Stimulated activated effector memory CD8-positive, alpha-beta T cell treated with anti-CD3 and anti-CD28 coated beads, Interleukin-12 subunit alpha, Interleukin-12 subunit beta, amount 100 ng/mL, for 72 hours (primary cell): ENCODE measurements around the gene VSTM2B.

Source experiments
- ATAC-seq: fragments of 150-1000 bp; cut with Tn5 transposase; 2 replicates; pipeline ENCODE4 v1.10.0; 2021
- DNase-seq, 2 donors: peaks; one replicate each; pipeline ENCODE4 v3.0.0; 2021 to 2022; ENCODE audit warnings: low spot score in 2 of 2
- H3K27ac Mint-ChIP-seq: one replicate; pipeline ENCODE4 v1.8.0; 2022; ENCODE audit warnings: mild to moderate bottlenecking, mixed read lengths
- H3K36me3 Mint-ChIP-seq: one replicate; pipeline ENCODE4 v1.8.0; 2022; ENCODE audit warnings: mild to moderate bottlenecking, mixed read lengths
- H3K4me1 Mint-ChIP-seq: one replicate; pipeline ENCODE4 v1.8.0; 2022; ENCODE audit warnings: mixed read lengths
- H3K4me3 Mint-ChIP-seq: one replicate; pipeline ENCODE4 v1.8.0; 2022; ENCODE audit warnings: mild to moderate bottlenecking, mixed read lengths
- H3K9me3 Mint-ChIP-seq: one replicate; pipeline ENCODE4 v1.8.0; 2022; ENCODE audit warnings: mixed read lengths

Gene VSTM2B

GRCh38 chr19:29529646-29530539, 4.1 kb downstream of the VSTM2B start:
- Mint-ChIP-seq H3K4me1 (peaks cover 32% of the 10 kb centered on the region), H3K9me3 (no peaks in the 10 kb centered on the region), H3K36me3 (no peaks in the 10 kb centered on the region), H3K27ac (no peak overlapping the region), H3K4me3 (peak overlapping the region; percentile 66)
- DNase-seq = no peak
- no peak for ATAC-seq

GRCh38 chr19:29530540-29531457, 5.0 kb downstream of the VSTM2B start:
- no peak for ATAC-seq
- no peak overlapping the region for H3K27ac Mint-ChIP-seq
- H3K4me3 Mint-ChIP-seq = no peak overlapping the region
- H3K9me3 Mint-ChIP-seq = no peaks in the 10 kb centered on the region
- DNase-seq = no peak
- peaks cover 26% of the 10 kb centered on the region for H3K4me1 Mint-ChIP-seq
- H3K36me3 Mint-ChIP-seq = no peaks in the 10 kb centered on the region

- H3K4me1 Mint-ChIP-seq = peaks cover 26% of the 10 kb centered on the region
- no peak overlapping the region for H3K27ac Mint-ChIP-seq
- no peaks in the 10 kb centered on the region for H3K9me3 Mint-ChIP-seq
- H3K4me3 Mint-ChIP-seq = no peak overlapping the region
- no peaks in the 10 kb centered on the region for H3K36me3 Mint-ChIP-seq
- DNase-seq (no peak), ATAC-seq (no peak)
Measured at GRCh38 chr19:29531458-29532025, 5.7 kb downstream of the VSTM2B start.

GRCh38 chr19:29532097-29532496, 6.3 kb downstream of the VSTM2B start:
- no peaks in the 10 kb centered on the region for H3K9me3 Mint-ChIP-seq
- no peaks in the 10 kb centered on the region for H3K36me3 Mint-ChIP-seq
- H3K27ac Mint-ChIP-seq = no peak overlapping the region
- H3K4me3 Mint-ChIP-seq = no peak overlapping the region
- DNase-seq (no peak), ATAC-seq (no peak)
- H3K4me1 Mint-ChIP-seq = peaks cover 25% of the 10 kb centered on the region

GRCh38 chr19:29532956-29533355, 7.2 kb downstream of the VSTM2B start:
- no peaks in the 10 kb centered on the region for H3K36me3 Mint-ChIP-seq
- H3K27ac Mint-ChIP-seq = no peak overlapping the region
- H3K9me3 Mint-ChIP-seq = no peaks in the 10 kb centered on the region
- DNase-seq = no peak
- H3K4me1 Mint-ChIP-seq = peaks cover 17% of the 10 kb centered on the region
- no peak overlapping the region for H3K4me3 Mint-ChIP-seq
- ATAC-seq = no peak

GRCh38 chr19:29533578-29534544, 8.1 kb downstream of the VSTM2B start:
- H3K36me3 Mint-ChIP-seq = no peaks in the 10 kb centered on the region
- no peak overlapping the region for H3K4me3 Mint-ChIP-seq
- ATAC-seq = no peak
- no peak for DNase-seq
- H3K27ac Mint-ChIP-seq = no peak overlapping the region
- peaks cover 9% of the 10 kb centered on the region for H3K4me1 Mint-ChIP-seq
- H3K9me3 Mint-ChIP-seq = no peaks in the 10 kb centered on the region

- Mint-ChIP-seq H3K36me3 (no peaks in the 10 kb centered on the region), H3K4me3 (no peak overlapping the region), H3K27ac (no peak overlapping the region), H3K4me1 (no peaks in the 10 kb centered on the region), H3K9me3 (no peaks in the 10 kb centered on the region)
- DNase-seq = no peak
- no peak for ATAC-seq
Measured at GRCh38 chr19:29535214-29535831, 9.5 kb downstream of the VSTM2B start.

GRCh38 chr19:29535984-29536508, 10.3 kb downstream of the VSTM2B start:
- ATAC-seq (no peak), DNase-seq (no peak)
- no peak overlapping the region for H3K27ac Mint-ChIP-seq
- no peaks in the 10 kb centered on the region for H3K36me3 Mint-ChIP-seq
- H3K4me3 Mint-ChIP-seq = no peak overlapping the region
- no peaks in the 10 kb centered on the region for H3K9me3 Mint-ChIP-seq
- no peaks in the 10 kb centered on the region for H3K4me1 Mint-ChIP-seq

GRCh38 chr19:29537181-29537580, 11.4 kb downstream of the VSTM2B start:
- H3K4me3 Mint-ChIP-seq = no peak overlapping the region
- no peaks in the 10 kb centered on the region for H3K36me3 Mint-ChIP-seq
- H3K27ac Mint-ChIP-seq = no peak overlapping the region
- H3K9me3 Mint-ChIP-seq = no peaks in the 10 kb centered on the region
- ATAC-seq = no peak
- DNase-seq = no peak
- H3K4me1 Mint-ChIP-seq = no peaks in the 10 kb centered on the region

GRCh38 chr19:29537601-29538000, 11.8 kb downstream of the VSTM2B start:
- no peak overlapping the region for H3K4me3 Mint-ChIP-seq
- ATAC-seq (no peak), DNase-seq (no peak)
- H3K27ac Mint-ChIP-seq = no peak overlapping the region
- no peaks in the 10 kb centered on the region for H3K4me1 Mint-ChIP-seq
- H3K36me3 Mint-ChIP-seq = no peaks in the 10 kb centered on the region
- no peaks in the 10 kb centered on the region for H3K9me3 Mint-ChIP-seq

- ATAC-seq = no peak
- Mint-ChIP-seq H3K27ac (no peak overlapping the region), H3K36me3 (no peaks in the 10 kb centered on the region), H3K4me3 (no peak overlapping the region), H3K4me1 (no peaks in the 10 kb centered on the region), H3K9me3 (no peaks in the 10 kb centered on the region)
- DNase-seq = no peak
Measured at GRCh38 chr19:29538146-29538545, 12.4 kb downstream of the VSTM2B start.

- no peak overlapping the region for H3K4me3 Mint-ChIP-seq
- H3K9me3 Mint-ChIP-seq = no peaks in the 10 kb centered on the region
- no peak overlapping the region for H3K27ac Mint-ChIP-seq
- DNase-seq = no peak
- H3K4me1 Mint-ChIP-seq = no peaks in the 10 kb centered on the region
- ATAC-seq = no peak
- no peaks in the 10 kb centered on the region for H3K36me3 Mint-ChIP-seq
Measured at GRCh38 chr19:29538651-29539050, 12.9 kb downstream of the VSTM2B start.

GRCh38 chr19:29539131-29539530, 13.3 kb downstream of the VSTM2B start:
- Mint-ChIP-seq H3K9me3 (no peaks in the 10 kb centered on the region), H3K27ac (no peak overlapping the region), H3K4me3 (no peak overlapping the region), H3K4me1 (no peaks in the 10 kb centered on the region), H3K36me3 (no peaks in the 10 kb centered on the region)
- DNase-seq (no peak), ATAC-seq (no peak)

- no peaks in the 10 kb centered on the region for H3K4me1 Mint-ChIP-seq
- H3K4me3 Mint-ChIP-seq = no peak overlapping the region
- DNase-seq (no peak), ATAC-seq (no peak)
- no peak overlapping the region for H3K27ac Mint-ChIP-seq
- H3K9me3 Mint-ChIP-seq = no peaks in the 10 kb centered on the region
- H3K36me3 Mint-ChIP-seq = no peaks in the 10 kb centered on the region
Measured at GRCh38 chr19:29539670-29540069, 13.9 kb downstream of the VSTM2B start.
